ENCODE measurements around the gene TECTB. TPM values are rescaled to one million over a fixed set of nuclear protein-coding genes. Genes with fewer than 3 reads are reported as not detected.
"Not testable (repeated sequence)": the region's sequence is repeated elsewhere in the genome, so short reads cannot be mapped to it uniquely, and the experiment has no call there.

TECTB gene
- not detected for polyA plus RNA-seq (ENCODE audit: insufficient read length in 4 of 4)

GRCh38 chr10:112283100-112283499 is at the start of gene TECTB:
Gene TECTB, plus strand, starts transcription at chr10:112283400. Its CDS starts 335 bp downstream, at chr10:112283735.
- DNase-seq (ENCODE audit: low read depth in 4 of 4, low spot score in 3 of 4): no peak

DNA sequence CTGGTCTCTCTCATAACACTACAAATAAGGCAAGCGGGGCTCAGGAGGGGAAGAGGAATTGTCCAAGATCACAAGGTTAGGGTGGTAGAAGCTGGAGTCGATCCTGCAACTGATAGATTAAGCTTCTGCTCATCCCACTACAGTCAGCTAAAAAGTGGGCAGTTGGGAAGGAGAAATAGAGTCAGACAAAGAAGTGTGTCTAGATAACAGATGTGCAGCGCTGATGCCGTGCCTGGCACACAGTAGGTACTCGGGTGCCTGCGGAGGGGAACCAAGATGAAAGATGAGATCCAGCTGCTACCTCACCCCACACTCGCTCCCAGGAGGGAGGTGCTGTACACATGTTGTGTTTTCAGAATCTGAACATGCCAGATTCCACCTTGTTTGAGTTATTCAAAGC is 48.1 kb upstream of the TECTB start:
- no peak for DNase-seq (ENCODE audit: low read depth in 4 of 4, low spot score in 3 of 4)

GRCh38 chr10:112235920-112236319 is 47.3 kb upstream of the TECTB start:
- no peak for DNase-seq (ENCODE audit: low read depth in 4 of 4, low spot score in 3 of 4)

DNA sequence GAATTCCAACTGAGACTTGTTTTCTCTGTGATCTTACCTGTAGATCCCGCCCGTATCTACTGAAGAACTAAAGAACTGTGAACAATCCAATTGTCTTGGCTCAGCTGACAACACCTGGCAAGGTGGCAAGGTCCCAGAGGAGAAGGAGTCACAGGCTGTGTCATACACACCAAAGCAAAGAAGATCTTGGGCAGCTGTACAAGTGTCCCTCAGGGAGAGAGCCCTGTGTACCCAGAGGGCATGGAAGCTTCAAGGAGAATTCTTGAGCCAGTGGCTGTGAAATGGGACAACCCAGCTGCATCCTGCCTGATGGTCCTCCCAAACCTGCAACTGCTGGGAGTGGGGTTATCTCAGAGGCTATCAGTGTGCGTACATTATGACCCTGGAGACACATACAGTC is 46.7 kb upstream of the TECTB start:
- DNase-seq (ENCODE audit: low read depth in 4 of 4, low spot score in 3 of 4): no peak

- no peak for DNase-seq (ENCODE audit: low read depth in 4 of 4, low spot score in 3 of 4)
These were observed 43.9 kb upstream of the TECTB start for GRCh38 chr10:112239347-112239746.

GRCh38 chr10:112240441-112240840 is 42.8 kb upstream of the TECTB start:
- no peak for DNase-seq (ENCODE audit: low read depth in 4 of 4, low spot score in 3 of 4)

GRCh38 chr10:112241651-112242341 is 41.4 kb upstream of the TECTB start:
- DNase-seq (ENCODE audit: low read depth in 4 of 4, low spot score in 3 of 4): no peak

GRCh38 chr10:112242769-112243168 is 40.4 kb upstream of the TECTB start:
- no peak for DNase-seq (ENCODE audit: low read depth in 4 of 4, low spot score in 3 of 4)

DNA sequence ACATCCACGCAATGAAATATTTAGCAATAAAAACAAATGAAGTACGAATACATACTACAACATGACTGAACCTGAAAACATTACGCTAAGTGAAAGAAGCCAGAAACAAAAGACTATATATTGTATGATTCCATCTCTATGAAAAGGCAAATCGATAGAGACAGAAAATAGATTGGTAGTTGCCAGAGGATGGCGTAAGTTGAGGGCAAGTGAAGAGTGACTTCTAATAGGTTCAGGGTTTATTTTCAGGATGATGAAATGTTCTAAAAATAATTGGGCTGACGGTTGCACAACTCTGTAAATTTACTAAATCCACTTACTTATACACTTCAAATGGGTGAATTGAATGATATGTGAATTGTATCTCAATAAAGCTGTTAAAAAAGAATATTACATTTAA is 39.5 kb upstream of the TECTB start:
- no peak for DNase-seq (ENCODE audit: low read depth in 4 of 4, low spot score in 3 of 4)

GRCh38 chr10:112244197-112244596 is 39.0 kb upstream of the TECTB start:
- DNase-seq (ENCODE audit: low read depth in 4 of 4, low spot score in 3 of 4): no peak

- no peak for DNase-seq (ENCODE audit: low read depth in 4 of 4, low spot score in 3 of 4)
These were observed 35.4 kb upstream of the TECTB start for GRCh38 chr10:112247791-112248190.

- no peak for DNase-seq (ENCODE audit: low read depth in 4 of 4, low spot score in 3 of 4)
These were observed 34.5 kb upstream of the TECTB start for GRCh38 chr10:112248584-112249295.

DNA sequence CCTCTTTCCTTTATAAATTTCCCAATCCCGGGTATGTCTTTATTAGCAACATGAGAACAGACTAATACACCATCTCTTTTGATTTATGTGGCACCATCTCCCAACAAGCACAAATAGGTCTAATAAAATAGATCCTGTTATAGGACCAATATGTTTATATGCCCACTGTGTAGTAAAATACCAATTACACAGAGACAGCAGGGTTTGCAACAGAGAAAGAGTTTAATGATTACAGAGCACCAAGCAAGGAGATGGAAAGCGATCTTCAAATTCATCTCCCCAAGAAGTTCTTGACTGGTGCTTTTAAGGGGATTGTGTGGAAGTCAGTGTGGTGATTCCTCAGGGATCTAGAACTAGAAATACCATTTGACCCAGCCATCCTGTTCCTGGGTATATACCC is 33.5 kb upstream of the TECTB start:
- DNase-seq (ENCODE audit: low read depth in 4 of 4, low spot score in 3 of 4): no peak

- DNase-seq (ENCODE audit: low read depth in 4 of 4, low spot score in 3 of 4): no peak
These were observed 32.6 kb upstream of the TECTB start for GRCh38 chr10:112250555-112250954.

DNA sequence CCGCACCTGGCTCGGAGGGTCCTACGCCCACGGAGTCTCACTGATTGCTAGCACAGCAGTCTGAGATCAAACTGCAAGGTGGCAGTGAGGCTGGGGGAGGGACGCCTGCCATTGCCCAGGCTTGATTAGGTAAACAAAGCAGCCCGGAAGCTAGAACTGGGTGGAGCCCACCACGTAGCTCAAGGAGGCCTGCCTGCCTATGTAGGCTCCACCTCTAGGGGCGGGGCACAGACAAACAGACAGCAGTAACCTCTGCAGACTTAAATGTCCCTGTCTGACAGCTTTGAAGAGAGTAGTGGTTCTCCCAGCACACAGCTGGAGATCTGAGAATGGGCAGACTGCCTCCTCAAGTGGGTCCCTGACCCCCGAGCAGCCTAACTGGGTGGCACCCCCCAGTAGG is 32.0 kb upstream of the TECTB start:
- not testable (repeated sequence) for DNase-seq (ENCODE audit: low read depth in 4 of 4, low spot score in 3 of 4)

- no peak for DNase-seq (ENCODE audit: low read depth in 4 of 4, low spot score in 3 of 4)
These were observed 24.8 kb upstream of the TECTB start for GRCh38 chr10:112258407-112258806.

- DNase-seq (ENCODE audit: low read depth in 4 of 4, low spot score in 3 of 4): no peak
These were observed 23.5 kb upstream of the TECTB start for GRCh38 chr10:112259688-112260087.

DNA sequence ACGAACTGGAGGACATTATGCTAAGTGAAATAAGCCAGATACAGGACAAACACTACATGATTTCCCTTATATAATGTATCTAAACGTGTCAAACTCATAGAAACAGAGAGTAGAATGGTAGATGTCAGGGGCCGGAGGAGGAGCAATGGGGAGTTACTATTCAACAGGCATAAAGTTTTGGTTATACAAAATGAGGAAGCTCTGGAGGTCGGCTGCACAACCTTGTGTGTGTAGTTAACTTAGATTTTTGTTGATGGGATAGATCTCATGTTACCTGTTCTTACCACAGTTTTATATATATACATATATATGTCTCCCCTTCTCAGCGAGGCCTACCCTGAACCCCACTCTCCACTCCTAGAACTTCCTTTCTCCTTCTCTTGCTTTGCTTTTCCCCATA is 22.4 kb upstream of the TECTB start:
- DNase-seq (ENCODE audit: low read depth in 4 of 4, low spot score in 3 of 4): no peak

- peak in 3 of 4 donors; percentile 12 to 40 (median 26) for DNase-seq (ENCODE audit: low read depth in 4 of 4, low spot score in 3 of 4)
These were observed 21.8 kb upstream of the TECTB start for GRCh38 chr10:112261281-112261822.

DNA sequence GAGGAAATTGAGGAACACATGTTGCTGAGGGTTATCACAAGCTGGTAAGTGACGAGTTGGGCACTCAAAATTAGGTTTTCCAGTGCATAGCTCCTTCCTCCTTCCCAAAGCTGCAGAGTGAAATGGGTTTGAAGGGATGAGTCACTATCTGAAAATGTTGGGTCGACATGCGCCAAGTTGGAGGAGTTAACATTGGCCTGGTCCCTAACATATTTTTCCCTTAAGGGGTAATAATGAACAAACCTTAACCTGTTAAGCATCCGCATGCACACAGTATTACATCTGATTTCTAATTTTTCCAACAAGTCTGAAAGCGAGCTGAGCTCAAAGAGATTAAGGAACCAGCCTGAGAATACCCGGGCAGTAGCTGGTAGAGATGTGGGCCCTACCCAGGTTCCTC is 20.7 kb upstream of the TECTB start:
- no peak for DNase-seq (ENCODE audit: low read depth in 4 of 4, low spot score in 3 of 4)

GRCh38 chr10:112265745-112266144 is 17.5 kb upstream of the TECTB start:
- DNase-seq (ENCODE audit: low read depth in 4 of 4, low spot score in 3 of 4): no peak

- DNase-seq (ENCODE audit: low read depth in 4 of 4, low spot score in 3 of 4): no peak
These were observed 13.9 kb upstream of the TECTB start for GRCh38 chr10:112269266-112269665.
